Kidney (tissue), 14 donors: ENCODE data around the gene LPCAT3. TPM values are rescaled to one million over a fixed set of nuclear protein-coding genes. Genes with fewer than 3 reads are reported as not detected.

ENCODE experiments used
- DNase-seq, 5 donors: peaks; one replicate each; pipeline ENCODE4 v3.0.0-alpha.2; 2013 to 2020
- FAIRE-seq: peaks from 2 replicates; lab custom pipeline; 2012; peaks lifted over from hg19 to GRCh38; lab: Jason Lieb, UNC
- H3K27ac ChIP-seq, 2 donors: one replicate each; pipeline ENCODE4 v1.7.0; 2013; ENCODE audit warnings: low read depth in 2 of 2, low read length in 2 of 2, inconsistent platforms in 1 of 2
- H3K27me3 ChIP-seq: one replicate; pipeline ENCODE4 v1.7.1; 2013; ENCODE audit warnings: low read length, inconsistent platforms; ENCODE audit not compliant: control insufficient read depth, insufficient read depth
- H3K36me3 ChIP-seq, 3 donors: one replicate each; pipeline versions ENCODE4 v1.7.0 to v1.7.1; 2013; ENCODE audit warnings: low read length in 3 of 3, control low read depth in 1 of 3, inconsistent platforms in 1 of 3; ENCODE audit not compliant: insufficient read depth in 3 of 3, control insufficient read depth in 2 of 3
- H3K4me1 ChIP-seq, 3 donors: one replicate each; pipeline versions ENCODE4 v1.7.0 to v1.7.1; 2013; ENCODE audit warnings: low read length in 3 of 3, inconsistent platforms in 1 of 3, low read depth in 1 of 3; ENCODE audit not compliant: control insufficient read depth in 2 of 3, insufficient read depth in 2 of 3
- H3K4me3 ChIP-seq, 3 donors: one replicate each; pipeline versions ENCODE4 v1.7.0 to v1.8.1; 2013; ENCODE audit warnings: low read length in 3 of 3, control low read depth in 1 of 3, inconsistent platforms in 1 of 3
- H3K9ac ChIP-seq, 3 donors: one replicate each; pipeline versions ENCODE4 v1.7.0 to v1.7.1; 2013; ENCODE audit warnings: low read length in 3 of 3, control low read depth in 1 of 3, inconsistent platforms in 1 of 3
- H3K9me3 ChIP-seq, 3 donors: one replicate each; pipeline versions ENCODE4 v1.7.0 to v1.7.1; 2013; ENCODE audit warnings: low read length in 3 of 3, control low read depth in 1 of 3, inconsistent platforms in 1 of 3; ENCODE audit not compliant: control insufficient read depth in 2 of 3, insufficient read depth in 1 of 3
- intact Hi-C: fragments of 100-400 bp; cut with DNase I; formaldehyde crosslinking; loops from one replicate; pipeline ENCODE4 v1.11.1; 2022
- polyA plus RNA-seq: library from polyadenylated mRNA; stranded (reverse); fragments of 350-450 nt; fragmentation: Illumina TruSeq; extraction: RNeasy Lipid Tissue Mini Kit (QIAGEN cat#74804); gene quantifications from one replicate; pipeline ENCODE4 v1.2.3, GENCODE V29; 2014; ENCODE audit warnings: low read depth, low replicate concordance; ENCODE audit not compliant: insufficient read depth
- total RNA-seq: library from RNA; stranded (reverse); fragmentation: NEBNext Ultra II Directional; extraction: Animal tissue kit (Norgen Biotek cat#: 25700); gene quantifications from one replicate; pipeline ENCODE4 v1.2.1, GENCODE V29; 2021
- TF ChIP-seq, protein P1 (sequence below): IDR thresholded peaks from 3 replicates; pipeline ENCODE4 v1.5.1; 2012; ENCODE audit warnings: mild to moderate bottlenecking, moderate library complexity, borderline replicate concordance; ENCODE audit not compliant: insufficient read depth; ENCODE audit errors: extremely low read depth
- donor health status: control.
- donor health status: control.
- donor health status: control.
- donor health status: control.
- donor health status: control.
- donor health status: DM: yes; HTN: yes; CAD: no.
- donor health status: Normal renal cell carcinoma (clear cell type).

The LPCAT3 gene
- total and polyA plus RNA-seq, 2 donors from 2014 or later = 59.2 to 77.8 TPM

GRCh38 chr12:6966351-6966750 lies 51.9 kb downstream of the LPCAT3 start:
- peaks cover 4 to 21% (median 13%) of the 10 kb centered on the region in 3 donors for H3K4me1 ChIP-seq
- TF ChIP-seq, protein P1, sequence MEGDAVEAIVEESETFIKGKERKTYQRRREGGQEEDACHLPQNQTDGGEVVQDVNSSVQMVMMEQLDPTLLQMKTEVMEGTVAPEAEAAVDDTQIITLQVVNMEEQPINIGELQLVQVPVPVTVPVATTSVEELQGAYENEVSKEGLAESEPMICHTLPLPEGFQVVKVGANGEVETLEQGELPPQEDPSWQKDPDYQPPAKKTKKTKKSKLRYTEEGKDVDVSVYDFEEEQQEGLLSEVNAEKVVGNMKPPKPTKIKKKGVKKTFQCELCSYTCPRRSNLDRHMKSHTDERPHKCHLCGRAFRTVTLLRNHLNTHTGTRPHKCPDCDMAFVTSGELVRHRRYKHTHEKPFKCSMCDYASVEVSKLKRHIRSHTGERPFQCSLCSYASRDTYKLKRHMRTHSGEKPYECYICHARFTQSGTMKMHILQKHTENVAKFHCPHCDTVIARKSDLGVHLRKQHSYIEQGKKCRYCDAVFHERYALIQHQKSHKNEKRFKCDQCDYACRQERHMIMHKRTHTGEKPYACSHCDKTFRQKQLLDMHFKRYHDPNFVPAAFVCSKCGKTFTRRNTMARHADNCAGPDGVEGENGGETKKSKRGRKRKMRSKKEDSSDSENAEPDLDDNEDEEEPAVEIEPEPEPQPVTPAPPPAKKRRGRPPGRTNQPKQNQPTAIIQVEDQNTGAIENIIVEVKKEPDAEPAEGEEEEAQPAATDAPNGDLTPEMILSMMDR = no peak
- no peak overlapping the region for H3K27ac ChIP-seq
- FAIRE-seq (no peak), DNase-seq (no peak)
- no peaks in the 10 kb centered on the region for H3K27me3 ChIP-seq
- no peak overlapping the region for H3K4me3 ChIP-seq
- intact Hi-C loops = no loop called here
- peaks cover 7 to 42% (median 27%) of the 10 kb centered on the region in 3 donors for H3K36me3 ChIP-seq
- no peak overlapping the region for H3K9ac ChIP-seq
- no peaks in the 10 kb centered on the region for H3K9me3 ChIP-seq

DNA sequence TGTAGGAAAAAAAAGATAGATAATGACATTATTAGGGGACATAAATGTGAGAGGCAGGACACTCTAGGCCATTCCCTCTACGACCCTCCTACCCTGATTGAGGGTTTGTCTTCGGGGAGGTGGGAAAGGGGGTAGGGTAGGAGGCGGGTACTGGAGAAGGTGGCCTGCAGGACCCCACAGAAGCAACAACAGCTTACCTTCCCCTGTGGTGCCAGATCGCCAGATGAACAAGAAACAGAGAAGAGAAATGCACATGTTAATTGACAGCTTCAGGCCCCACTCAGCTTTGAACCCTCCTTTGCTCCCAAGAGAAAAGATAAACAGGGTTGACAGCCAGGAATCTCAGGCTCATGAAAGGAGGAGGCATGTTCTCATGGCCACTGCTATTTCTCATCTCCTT lies 52.6 kb downstream of the LPCAT3 start:
- H3K9ac ChIP-seq = no peak overlapping the region
- no peaks in the 10 kb centered on the region for H3K9me3 ChIP-seq
- TF ChIP-seq, protein P1 = no peak
- intact Hi-C loops = no loop called here
- peaks cover 7 to 42% (median 27%) of the 10 kb centered on the region in 3 donors for H3K36me3 ChIP-seq
- DNase-seq (no peak), FAIRE-seq (no peak)
- H3K4me1 ChIP-seq = peaks cover 4 to 26% (median 13%) of the 10 kb centered on the region in 3 donors
- no peak overlapping the region for H3K27ac ChIP-seq
- no peak overlapping the region for H3K4me3 ChIP-seq
- H3K27me3 ChIP-seq = no peaks in the 10 kb centered on the region

DNA sequence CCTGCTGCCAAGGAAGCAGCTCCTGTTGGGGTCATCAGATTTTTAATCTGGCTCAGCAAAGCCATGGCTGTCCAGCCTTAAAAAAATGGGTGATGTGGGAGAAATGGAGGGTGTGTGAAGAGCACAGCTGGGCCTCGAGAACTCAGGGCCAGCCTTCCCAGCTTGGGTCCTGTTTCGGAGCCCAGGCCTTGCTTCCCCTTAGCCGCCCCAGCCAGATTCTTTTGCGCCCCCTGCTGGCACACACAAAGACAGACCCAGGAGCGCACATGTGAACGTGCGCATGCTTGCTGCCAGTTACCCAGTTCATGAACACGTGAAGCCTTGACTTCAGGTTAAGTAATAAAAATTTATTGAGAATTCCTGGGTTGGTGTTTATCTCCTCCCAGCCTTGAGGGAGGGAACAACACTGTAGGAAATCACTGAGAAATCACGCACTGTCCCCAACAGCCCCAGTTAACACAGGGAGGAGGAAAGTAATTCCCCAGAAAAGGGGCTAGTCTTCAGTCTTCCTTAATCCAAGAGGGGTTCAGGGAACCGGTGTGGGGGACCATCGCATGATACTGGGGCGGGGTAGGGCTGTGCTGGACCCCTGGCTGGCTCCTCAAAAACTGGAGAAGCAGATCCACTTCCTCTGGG lies 53.1 kb downstream of the LPCAT3 start:
- H3K27me3 ChIP-seq = no peaks in the 10 kb centered on the region
- H3K9ac ChIP-seq = peak overlapping the region in 1 of 3 donors; percentile 77
- peak overlapping the region in 1 of 3 donors; percentile 46 for H3K4me3 ChIP-seq
- H3K4me1 ChIP-seq = peaks cover 4 to 30% (median 13%) of the 10 kb centered on the region in 3 donors
- FAIRE-seq (no peak), DNase-seq (peak; percentile 88 to 94 (median 90))
- peak overlapping the region; percentile 58 to 82 for H3K27ac ChIP-seq
- H3K36me3 ChIP-seq = peaks cover 7 to 42% (median 27%) of the 10 kb centered on the region in 3 donors
- intact Hi-C loops = no loop called here
- no peaks in the 10 kb centered on the region for H3K9me3 ChIP-seq
- TF ChIP-seq, protein P1 = peak; percentile 94
